Sigmoid colon (tissue), 7 donors: ENCODE measurements around the gene FASTK. TPM values are rescaled to one million over a fixed set of nuclear protein-coding genes. Genes with fewer than 3 reads are reported as not detected.

Experiments used
- DNase-seq: peaks from one replicate; pipeline ENCODE4 v3.0.0-alpha.2; 2019
- H3K27ac ChIP-seq, 4 donors: fragments of 200-600 bp; sonication (generic); one replicate each; pipeline ENCODE4 v1.5.1; 2016 to 2019; ENCODE audit warnings: mild to moderate bottlenecking in 1 of 4
- H3K27me3 ChIP-seq, 3 donors: fragments of 200-600 bp; sonication (generic); one replicate each; pipeline ENCODE4 v1.5.1; 2019; ENCODE audit warnings: mild to moderate bottlenecking in 1 of 3
- H3K36me3 ChIP-seq, 4 donors: fragments of 200-600 bp; sonication (generic); one replicate each; pipeline ENCODE4 v1.5.1; 2016 to 2019
- H3K4me1 ChIP-seq, 4 donors: fragments of 200-600 bp; sonication (generic); one replicate each; pipeline ENCODE4 v1.5.1; 2017 to 2019
- H3K4me3 ChIP-seq, 4 donors: fragments of 200-600 bp; sonication (generic); one replicate each; pipeline ENCODE4 v1.5.1; 2017 to 2019; ENCODE audit warnings: mild to moderate bottlenecking in 2 of 4, moderate library complexity in 1 of 4
- H3K9me3 ChIP-seq, 4 donors: fragments of 200-600 bp in 3 of 4; sonication (generic) in 3 of 4; one replicate each; pipeline versions ENCODE4 v1.5.1 to v1.6.1; 2013 to 2019
- CTCF ChIP-seq, 4 experiments: fragments of 450-650 bp in 3 of 4; fragments of 200-600 bp in 1 of 4; IDR thresholded peaks; one replicate each; pipeline ENCODE4 v1.5.1; 2016 to 2019; ENCODE audit warnings: antibody characterized with exemption in 4 of 4, mild to moderate bottlenecking in 3 of 4, moderate library complexity in 2 of 4
- EP300 ChIP-seq, 4 donors: sonication (generic); formaldehyde crosslinking; IDR thresholded peaks; one replicate each; pipeline ENCODE4 v1.6.1; 2017; ENCODE audit warnings: antibody characterized with exemption in 4 of 4
- POLR2A ChIP-seq, 2 donors: fragments of 450-650 bp; IDR thresholded peaks; one replicate each; pipeline ENCODE4 v1.6.1; 2016; ENCODE audit warnings: antibody characterized with exemption in 2 of 2, mild to moderate bottlenecking in 2 of 2, moderate library complexity in 2 of 2
- POLR2AphosphoS5 ChIP-seq, 4 donors: sonication (generic); formaldehyde crosslinking; IDR thresholded peaks; one replicate each; pipeline ENCODE4 v1.6.1; 2017; ENCODE audit warnings: antibody characterized with exemption in 4 of 4
- WGBS, 2 donors: extraction: QIAGEN DNeasy Blood & Tissue Kit; methylation state at CpG; one replicate each; pipeline ENCODE4 v1.1.7; 2013; 5-methylcytosine and 5-hydroxymethylcytosine counted together
- intact Hi-C: fragments of 100-400 bp; cut with DNase I; formaldehyde crosslinking; loops from one replicate; pipeline ENCODE4 v1.15.1; 2023
- polyA plus RNA-seq, 3 donors: library from polyadenylated mRNA; stranded (reverse); fragments of 200-250 nt; gene quantifications; one replicate each; pipeline ENCODE4 v1.2.3, GENCODE V29; 2013
- total RNA-seq, 4 donors: library from RNA; depleted of rRNA; stranded (reverse); fragments of >200 nt; gene quantifications; one replicate each; pipeline ENCODE4 v1.1.0, GENCODE V29; 2016
- donor health status: healthy with polysubstance abuse.
- donor health status: Bipolar disorder and iron deficiency.
- donor health status: healthy.

Gene FASTK
- total and polyA plus RNA-seq, 7 donors = 61.3 to 124 (median 65.0) TPM

GRCh38 chr7:151059367-151060112 lies 21.1 kb downstream of the FASTK start, which contains the start of gene SLC4A2:
SLC4A2 (plus strand) TSS chr7:151059589; CDS start chr7:151061988, 2,399 bp downstream.
- peak within 1 kb of the TSS; percentile 86 to 96 (median 93) for H3K27ac ChIP-seq
- 1% methylated on average over 75 of the region's 75 CpGs for WGBS, 2 donors
- peaks cover 0 to 63% (median 56%) of the 10 kb centered on the region in 4 donors for H3K4me1 ChIP-seq
- DNase-seq = peak; percentile 94
- H3K36me3 ChIP-seq = peaks cover 0 to 11% (median 3%) of the 10 kb centered on the region in 4 donors
- TF ChIP-seq EP300 (IDR thresholded peaks at IDR 0.05) (no peak), POLR2A (IDR thresholded peaks at IDR 0.05) (peak; percentile 17 to 21), CTCF (IDR thresholded peaks at IDR 0.05) (peak in 2 of 4 experiments; percentile 16 to 57), POLR2AphosphoS5 (IDR thresholded peaks at IDR 0.05) (peak; percentile 34 to 85 (median 61))
- H3K9me3 ChIP-seq = no peaks in the 10 kb centered on the region
- H3K27me3 ChIP-seq = no peaks in the 10 kb centered on the region
- intact Hi-C loops = loop anchor here (1.0 to 2.0 kb wide), 4 partner anchors 22 to 51 kb away; partner anchors contain the start of genes ABCB8 and AGAP3
- peak within 1 kb of the TSS; percentile 68 to 91 (median 78) for H3K4me3 ChIP-seq

- intact Hi-C loops = loop anchor here (1.0 to 2.0 kb wide), 4 partner anchors 22 to 52 kb away; partner anchors contain the start of genes ABCB8 and AGAP3
- DNase-seq = no peak
- WGBS, 2 donors = 5 to 9% methylated on average over 18 of the region's 18 CpGs
- H3K9me3 ChIP-seq = no peaks in the 10 kb centered on the region
- H3K4me1 ChIP-seq = peaks cover 0 to 62% (median 56%) of the 10 kb centered on the region in 4 donors
- no peaks in the 10 kb centered on the region for H3K27me3 ChIP-seq
- peaks cover 0 to 11% (median 0%) of the 10 kb centered on the region in 4 donors for H3K36me3 ChIP-seq
- TF ChIP-seq POLR2AphosphoS5 (IDR thresholded peaks at IDR 0.05) = no peak
- no peak for TF ChIP-seq CTCF (IDR thresholded peaks at IDR 0.05)
- TF ChIP-seq POLR2A (IDR thresholded peaks at IDR 0.05) = no peak
- no peak for TF ChIP-seq EP300 (IDR thresholded peaks at IDR 0.05)
- H3K4me3 ChIP-seq = peak overlapping the region; percentile 68 to 91 (median 78)
- H3K27ac ChIP-seq = peak overlapping the region; percentile 86 to 96 (median 93)
Observed at GRCh38 chr7:151058781-151059366, 21.7 kb downstream of the FASTK start.

- no peak for TF ChIP-seq CTCF (IDR thresholded peaks at IDR 0.05)
- TF ChIP-seq POLR2AphosphoS5 (IDR thresholded peaks at IDR 0.05) = peak; percentile 72 to 96 (median 78)
- peak; percentile 58 to 60 for TF ChIP-seq POLR2A (IDR thresholded peaks at IDR 0.05)
- peak in 2 of 4 donors; percentile 7 to 33 for TF ChIP-seq EP300 (IDR thresholded peaks at IDR 0.05)
- peaks cover 0 to 56% (median 49%) of the 10 kb centered on the region in 4 donors for H3K4me1 ChIP-seq
- intact Hi-C loops = loop anchor here (2.0 kb wide), 2 partner anchors 29 to 53 kb away; partner anchors contain the start of gene ABCB8
Observed at GRCh38 chr7:151057989-151058780, 22.4 kb downstream of the FASTK start.

GRCh38 chr7:151057506-151057988 lies 23.1 kb downstream of the FASTK start, which contains the start of gene CDK5:
CDK5 (minus strand) TSS chr7:151057897; CDS start chr7:151057848, 49 bp downstream.
- peaks cover 0 to 10% (median 0%) of the 10 kb centered on the region in 4 donors for H3K36me3 ChIP-seq
- intact Hi-C loops = no loop called here
- DNase-seq = peak; percentile 76
- H3K9me3 ChIP-seq = no peaks in the 10 kb centered on the region
- TF ChIP-seq POLR2AphosphoS5 (IDR thresholded peaks at IDR 0.05) (no peak), CTCF (IDR thresholded peaks at IDR 0.05) (peak in 1 of 4 experiments; percentile 5)
- whole genome bisulfite sequencing, 2 donors = 0% methylated on average over 30 of the region's 30 CpGs
- H3K27me3 ChIP-seq = no peaks in the 10 kb centered on the region
- peak within 1 kb of the TSS; percentile 68 to 91 (median 78) for H3K4me3 ChIP-seq
- H3K27ac ChIP-seq = peak within 1 kb of the TSS; percentile 86 to 96 (median 93)
- peaks cover 0 to 49% (median 43%) of the 10 kb centered on the region in 4 donors for H3K4me1 ChIP-seq

More at GRCh38 chr7:151057989-151058780, 22.4 kb downstream of the FASTK start:
- H3K9me3 ChIP-seq = no peaks in the 10 kb centered on the region
- H3K36me3 ChIP-seq = peaks cover 0 to 10% (median 0%) of the 10 kb centered on the region in 4 donors
- DNase-seq = peak; percentile 100
- peak overlapping the region; percentile 68 to 91 (median 78) for H3K4me3 ChIP-seq
- 1% methylated on average over 46 of the region's 46 CpGs for WGBS, 2 donors
- H3K27ac ChIP-seq = peak overlapping the region; percentile 86 to 96 (median 93)
- H3K27me3 ChIP-seq = no peaks in the 10 kb centered on the region
